ENCODE results near the gene DENND6B. TPM values are rescaled to one million over a fixed set of nuclear protein-coding genes. Genes with fewer than 3 reads are reported as not detected.
"Not testable (repeated sequence)": the region's sequence is repeated elsewhere in the genome, so short reads cannot be mapped to it uniquely, and the experiment has no call there.

Gene DENND6B
- total RNA-seq, 2 donors from 2014 or later, result 0.85 to 1.0 TPM

- Histone ChIP-seq H3K36me3 (peaks cover 77% of the 10 kb centered on the region), H3K9me3 (no peaks in the 10 kb centered on the region), H3K4me1 (peaks cover 0 to 19% of the 10 kb centered on the region in 2 donors), H3K27ac (no peak overlapping the region), H3K4me3 (no peak overlapping the region), H3K27me3 (no peaks in the 10 kb centered on the region)
- no peak for TF ChIP-seq CTCF (IDR thresholded peaks at IDR 0.05)
- DNase-seq (ENCODE audit: low spot score), result no peak
Measured at GRCh38 chr22:50277761-50278160, 49.1 kb downstream of the DENND6B start.

GRCh38 chr22:50276143-50276542 lies 50.7 kb downstream of the DENND6B start:
- peaks cover 61% of the 10 kb centered on the region for H3K36me3 ChIP-seq
- peak overlapping the region in 1 of 2 donors; percentile 43 for H3K27ac ChIP-seq

GRCh38 chr22:50275181-50276055 lies 51.4 kb downstream of the DENND6B start:
- Histone ChIP-seq H3K27ac (no peak overlapping the region), H3K4me1 (peaks cover 0 to 28% of the 10 kb centered on the region in 2 donors)
- TF ChIP-seq CTCF (IDR thresholded peaks at IDR 0.05), result no peak

More at GRCh38 chr22:50276143-50276542, 50.7 kb downstream of the DENND6B start:
- Histone ChIP-seq H3K4me1 (peaks cover 0 to 21% of the 10 kb centered on the region in 2 donors), H3K4me3 (no peak overlapping the region), H3K27me3 (no peaks in the 10 kb centered on the region), H3K9me3 (no peaks in the 10 kb centered on the region)
- DNase-seq (ENCODE audit: low spot score), result no peak
- TF ChIP-seq CTCF (IDR thresholded peaks at IDR 0.05), result peak; percentile 81 to 87

GRCh38 chr22:50274771-50275170 lies 52.0 kb downstream of the DENND6B start:
- H3K36me3 ChIP-seq, result peaks cover 47% of the 10 kb centered on the region
- no peak overlapping the region for H3K4me3 ChIP-seq
- H3K9me3 ChIP-seq, result no peaks in the 10 kb centered on the region
- no peak for TF ChIP-seq CTCF (IDR thresholded peaks at IDR 0.05)
- H3K4me1 ChIP-seq, result peaks cover 0 to 33% of the 10 kb centered on the region in 2 donors
- H3K27me3 ChIP-seq, result no peaks in the 10 kb centered on the region
- no peak for DNase-seq (ENCODE audit: low spot score)
- H3K27ac ChIP-seq, result no peak overlapping the region

More at GRCh38 chr22:50275181-50276055, 51.4 kb downstream of the DENND6B start:
- no peaks in the 10 kb centered on the region for H3K9me3 ChIP-seq
- peaks cover 54% of the 10 kb centered on the region for H3K36me3 ChIP-seq
- no peak overlapping the region for H3K4me3 ChIP-seq
- no peak for DNase-seq (ENCODE audit: low spot score)
- H3K27me3 ChIP-seq, result no peaks in the 10 kb centered on the region

- peak; percentile 68 for DNase-seq (ENCODE audit: low spot score)
- Histone ChIP-seq H3K27me3 (no peaks in the 10 kb centered on the region), H3K27ac (no peak overlapping the region), H3K36me3 (peaks cover 42% of the 10 kb centered on the region), H3K9me3 (no peaks in the 10 kb centered on the region), H3K4me1 (peaks cover 0 to 37% of the 10 kb centered on the region in 2 donors), H3K4me3 (no peak overlapping the region)
- TF ChIP-seq CTCF (IDR thresholded peaks at IDR 0.05), result peak in 1 of 2 donors; percentile 50
Measured at GRCh38 chr22:50274311-50274710, 52.5 kb downstream of the DENND6B start.

- not testable (repeated sequence) for H3K27ac ChIP-seq; H3K4me3 ChIP-seq; H3K9me3 ChIP-seq; DNase-seq (ENCODE audit: low spot score); H3K27me3 ChIP-seq
- H3K36me3 ChIP-seq, result peaks cover 37% of the 10 kb centered on the region
- H3K4me1 ChIP-seq, result peaks cover 0 to 42% of the 10 kb centered on the region in 2 donors
Measured at GRCh38 chr22:50273781-50274180, 53.0 kb downstream of the DENND6B start.

Data from right atrium auricular region (tissue), 2 donors.